Breast epithelium (tissue), 3 donors: ENCODE measurements around the gene SETD3.

Source experiments
- POLR2A ChIP-seq: fragments of 450-650 bp; IDR thresholded peaks from one replicate; pipeline ENCODE4 v1.6.1; 2016; ENCODE audit warnings: antibody characterized with exemption, mild to moderate bottlenecking, moderate library complexity
- POLR2AphosphoS5 ChIP-seq, 3 donors: sonication (generic); formaldehyde crosslinking; IDR thresholded peaks; one replicate each; pipeline ENCODE4 v1.6.1; 2017; ENCODE audit warnings: antibody characterized with exemption in 3 of 3
- TF ChIP-seq, protein P1 (sequence below), 3 donors: fragments of 450-650 bp; IDR thresholded peaks; one replicate each; pipeline ENCODE4 v1.5.1; 2016 to 2017; ENCODE audit warnings: antibody characterized with exemption in 3 of 3, mild to moderate bottlenecking in 3 of 3, moderate library complexity in 3 of 3

DNA sequence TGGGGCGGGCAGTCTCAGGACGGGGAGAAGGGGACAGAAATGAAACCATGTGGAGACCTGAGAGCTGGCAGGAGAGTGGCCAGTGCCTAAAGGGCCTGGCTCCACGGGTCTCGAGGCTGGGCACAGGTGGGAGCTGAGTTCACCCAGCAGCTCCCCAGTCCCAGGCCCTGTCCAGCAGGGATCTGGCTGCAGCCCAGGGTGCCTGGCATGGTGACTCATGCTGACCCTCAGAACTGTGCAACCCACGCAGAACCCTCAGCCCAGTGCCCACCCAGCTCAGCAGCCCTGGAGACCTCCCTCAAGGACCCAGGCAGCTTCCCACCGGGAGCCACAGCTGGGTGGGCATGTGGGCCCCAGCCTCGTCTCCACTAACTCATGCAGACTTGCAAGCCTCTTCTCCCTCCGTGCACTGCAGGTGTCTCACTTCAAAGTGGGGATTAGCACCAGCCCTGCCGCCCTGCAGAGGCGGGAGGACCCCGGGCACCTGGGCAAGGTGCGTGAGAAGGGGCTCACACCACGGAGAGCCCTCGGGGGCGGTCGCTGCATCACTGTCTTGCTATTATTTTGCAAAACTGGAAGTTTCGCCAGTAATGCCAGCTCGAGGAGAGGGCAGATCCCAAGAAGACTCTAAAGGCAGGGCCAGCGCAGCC lies 46.9 kb upstream of the SETD3 start:
- TF ChIP-seq, protein P1, sequence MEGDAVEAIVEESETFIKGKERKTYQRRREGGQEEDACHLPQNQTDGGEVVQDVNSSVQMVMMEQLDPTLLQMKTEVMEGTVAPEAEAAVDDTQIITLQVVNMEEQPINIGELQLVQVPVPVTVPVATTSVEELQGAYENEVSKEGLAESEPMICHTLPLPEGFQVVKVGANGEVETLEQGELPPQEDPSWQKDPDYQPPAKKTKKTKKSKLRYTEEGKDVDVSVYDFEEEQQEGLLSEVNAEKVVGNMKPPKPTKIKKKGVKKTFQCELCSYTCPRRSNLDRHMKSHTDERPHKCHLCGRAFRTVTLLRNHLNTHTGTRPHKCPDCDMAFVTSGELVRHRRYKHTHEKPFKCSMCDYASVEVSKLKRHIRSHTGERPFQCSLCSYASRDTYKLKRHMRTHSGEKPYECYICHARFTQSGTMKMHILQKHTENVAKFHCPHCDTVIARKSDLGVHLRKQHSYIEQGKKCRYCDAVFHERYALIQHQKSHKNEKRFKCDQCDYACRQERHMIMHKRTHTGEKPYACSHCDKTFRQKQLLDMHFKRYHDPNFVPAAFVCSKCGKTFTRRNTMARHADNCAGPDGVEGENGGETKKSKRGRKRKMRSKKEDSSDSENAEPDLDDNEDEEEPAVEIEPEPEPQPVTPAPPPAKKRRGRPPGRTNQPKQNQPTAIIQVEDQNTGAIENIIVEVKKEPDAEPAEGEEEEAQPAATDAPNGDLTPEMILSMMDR (IDR thresholded peaks at IDR 0.05): no peak
- TF ChIP-seq POLR2AphosphoS5 (IDR thresholded peaks at IDR 0.05) (no peak), POLR2A (no peak)
